ENCODE measurements around the gene MAST3. TPM values are rescaled to one million over a fixed set of nuclear protein-coding genes. Genes with fewer than 3 reads are reported as not detected.

Gene MAST3
- total RNA-seq, 1 experiment from 2014 or later = 14.2 TPM

DNA sequence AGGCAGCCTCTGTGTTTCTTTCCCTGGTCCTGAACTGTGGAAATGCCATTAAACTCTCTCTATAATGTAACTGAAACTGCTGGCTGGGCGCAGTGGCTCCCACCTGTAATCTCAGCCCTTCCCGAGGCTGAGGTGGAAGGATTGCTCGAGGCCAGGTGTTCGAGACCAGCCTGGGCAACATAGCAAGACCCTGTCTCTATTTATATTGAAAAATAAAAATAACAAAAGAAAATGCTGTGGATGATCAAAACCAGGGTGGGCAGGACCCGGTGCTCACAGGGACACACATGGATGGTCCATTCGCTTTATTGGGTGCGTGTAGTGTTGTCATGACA lies 98.9 kb downstream of the MAST3 start:
- H3K36me3 ChIP-seq (ENCODE audit: control insufficient read depth in 1 of 2, insufficient read depth in 2 of 2, low read length in 2 of 2) = peaks cover 10 to 16% of the 10 kb centered on the region in 2 experiments; a peak in 3 of 4 replicates
- ChIA-PET RAD21 (ENCODE audit: low non-redundant PET in 1 of 2, low total read pairs in 2 of 2, uncharacterized antibody in 2 of 2, unreplicated experiment in 2 of 2) (no interaction called here), POLR2A (no interaction called here), CTCF (no interaction called here)
- no peaks in the 10 kb centered on the region for H3K9me3 ChIP-seq (ENCODE audit: control insufficient read depth in 1 of 2, insufficient read depth in 1 of 2, low read depth in 1 of 2, low read length in 2 of 2)
- no TSS peak for BruUV-seq (replicated peaks)
- no peak overlapping the region for H3K4me2 ChIP-seq (ENCODE audit: low read length)
- peaks cover 10% of the 10 kb centered on the region; the same call in 1 of the 2 replicates for H3K79me2 ChIP-seq (ENCODE audit: insufficient read depth, low read length)
- ATAC-seq (no peak), DNase-seq (ENCODE audit: low read depth, low spot score) (no peak)
- intact Hi-C loops (cut with micrococcal nuclease) = no loop called here
- no peak overlapping the region for H3K4me3 ChIP-seq (replicated peaks in 1 of 2; ENCODE audit: low read depth in 1 of 2, low read length in 2 of 2)
- no peaks in the 10 kb centered on the region for H3K9me2 ChIP-seq (ENCODE audit: insufficient read depth)
- no peak for TF ChIP-seq SP1 (IDR thresholded peaks at IDR 0.05; ENCODE audit: low read depth)
- no peak for TF ChIP-seq CEBPB (IDR thresholded peaks at IDR 0.05; ENCODE audit: low read depth)
- TF ChIP-seq POLR2AphosphoS5 (IDR thresholded peaks at IDR 0.05; ENCODE audit: low read depth, low read length) = no peak
- no peak for TF ChIP-seq POLR2A (IDR thresholded peaks at IDR 0.05; ENCODE audit: borderline replicate concordance, extremely low read depth, insufficient read depth, insufficient read length)
- TF ChIP-seq, protein P1, sequence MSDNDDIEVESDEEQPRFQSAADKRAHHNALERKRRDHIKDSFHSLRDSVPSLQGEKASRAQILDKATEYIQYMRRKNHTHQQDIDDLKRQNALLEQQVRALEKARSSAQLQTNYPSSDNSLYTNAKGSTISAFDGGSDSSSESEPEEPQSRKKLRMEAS (IDR thresholded peaks at IDR 0.05) = no peak
- no peak for TF ChIP-seq ELF1 (IDR thresholded peaks at IDR 0.05; ENCODE audit: borderline replicate concordance, low read depth)
- no peak for TF ChIP-seq EZH2 (IDR thresholded peaks at IDR 0.05)
- no peak for TF ChIP-seq CTCF (IDR thresholded peaks at IDR 0.05 in 2 of 3, conservative IDR thresholded peaks at IDR 0.05 in 1 of 3; ENCODE audit: borderline replicate concordance in 1 of 3, insufficient read depth in 1 of 3, low read depth in 2 of 3, low read length in 2 of 3)
- TF ChIP-seq TCF7L2 (IDR thresholded peaks at IDR 0.05; ENCODE audit: borderline replicate concordance, extremely low read depth, insufficient read depth, insufficient read length) = no peak
- TF ChIP-seq, protein P2, sequence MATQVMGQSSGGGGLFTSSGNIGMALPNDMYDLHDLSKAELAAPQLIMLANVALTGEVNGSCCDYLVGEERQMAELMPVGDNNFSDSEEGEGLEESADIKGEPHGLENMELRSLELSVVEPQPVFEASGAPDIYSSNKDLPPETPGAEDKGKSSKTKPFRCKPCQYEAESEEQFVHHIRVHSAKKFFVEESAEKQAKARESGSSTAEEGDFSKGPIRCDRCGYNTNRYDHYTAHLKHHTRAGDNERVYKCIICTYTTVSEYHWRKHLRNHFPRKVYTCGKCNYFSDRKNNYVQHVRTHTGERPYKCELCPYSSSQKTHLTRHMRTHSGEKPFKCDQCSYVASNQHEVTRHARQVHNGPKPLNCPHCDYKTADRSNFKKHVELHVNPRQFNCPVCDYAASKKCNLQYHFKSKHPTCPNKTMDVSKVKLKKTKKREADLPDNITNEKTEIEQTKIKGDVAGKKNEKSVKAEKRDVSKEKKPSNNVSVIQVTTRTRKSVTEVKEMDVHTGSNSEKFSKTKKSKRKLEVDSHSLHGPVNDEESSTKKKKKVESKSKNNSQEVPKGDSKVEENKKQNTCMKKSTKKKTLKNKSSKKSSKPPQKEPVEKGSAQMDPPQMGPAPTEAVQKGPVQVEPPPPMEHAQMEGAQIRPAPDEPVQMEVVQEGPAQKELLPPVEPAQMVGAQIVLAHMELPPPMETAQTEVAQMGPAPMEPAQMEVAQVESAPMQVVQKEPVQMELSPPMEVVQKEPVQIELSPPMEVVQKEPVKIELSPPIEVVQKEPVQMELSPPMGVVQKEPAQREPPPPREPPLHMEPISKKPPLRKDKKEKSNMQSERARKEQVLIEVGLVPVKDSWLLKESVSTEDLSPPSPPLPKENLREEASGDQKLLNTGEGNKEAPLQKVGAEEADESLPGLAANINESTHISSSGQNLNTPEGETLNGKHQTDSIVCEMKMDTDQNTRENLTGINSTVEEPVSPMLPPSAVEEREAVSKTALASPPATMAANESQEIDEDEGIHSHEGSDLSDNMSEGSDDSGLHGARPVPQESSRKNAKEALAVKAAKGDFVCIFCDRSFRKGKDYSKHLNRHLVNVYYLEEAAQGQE (IDR thresholded peaks at IDR 0.05; ENCODE audit: low read depth) = no peak
- TF ChIP-seq, protein P3, sequence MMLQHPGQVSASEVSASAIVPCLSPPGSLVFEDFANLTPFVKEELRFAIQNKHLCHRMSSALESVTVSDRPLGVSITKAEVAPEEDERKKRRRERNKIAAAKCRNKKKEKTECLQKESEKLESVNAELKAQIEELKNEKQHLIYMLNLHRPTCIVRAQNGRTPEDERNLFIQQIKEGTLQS (IDR thresholded peaks at IDR 0.05) = no peak
- TF ChIP-seq EZH2phosphoT487 (IDR thresholded peaks at IDR 0.05; ENCODE audit: borderline replicate concordance) = no peak
- no peak for TF ChIP-seq JUND (IDR thresholded peaks at IDR 0.05)
- no peak for TF ChIP-seq ZNF274 (IDR thresholded peaks at IDR 0.05; ENCODE audit: low read depth, low read length)
- H4K20me1 ChIP-seq (ENCODE audit: insufficient read depth) = no peaks in the 10 kb centered on the region; the same call in 1 of the 2 replicates
- H3K4me1 ChIP-seq (ENCODE audit: control insufficient read depth in 1 of 2, insufficient read depth in 2 of 2, low read length in 2 of 2) = peaks cover 9 to 25% of the 10 kb centered on the region in 2 experiments
- no peak overlapping the region for H2AFZ ChIP-seq (ENCODE audit: low read depth, low read length, poor library complexity, severe bottlenecking)
- H3K9ac ChIP-seq (ENCODE audit: low read length) = no peak overlapping the region
- H3K27me3 ChIP-seq (ENCODE audit: insufficient read depth, low read length) = no peaks in the 10 kb centered on the region
- H3K27ac ChIP-seq (ENCODE audit: low read depth, low read length) = peak overlapping the region; percentile 1; the same call in 1 of the 2 replicates

Measured in HCT116 (cell line).